CD4-positive, alpha-beta T cell (primary cell): Measurements from ENCODE around the gene GSK3A. TPM values are rescaled to one million over a fixed set of nuclear protein-coding genes. Genes with fewer than 3 reads are reported as not detected.
"Not testable (repeated sequence)": the region's sequence is repeated elsewhere in the genome, so short reads cannot be mapped to it uniquely, and the experiment has no call there.

Experiments
- ATAC-seq: fragments of 200-7000 bp; cut with Tn5 transposase; one replicate; pipeline ENCODE4 v1.10.0; 2022; ENCODE audit warnings: mild to moderate bottlenecking; ENCODE audit not compliant: poor library complexity
- CTCF ChIA-PET: fragments of 350-600 bp; sonication (Branson Sonifier 250); formaldehyde crosslinking; loops from one replicate; lab custom pipeline; 2021; ENCODE audit warnings: antibody characterized with exemption, inconsistent platforms; lab: Charles Lee
- POLR2A ChIA-PET: fragments of 350-600 bp; sonication (Branson Sonifier 250); formaldehyde crosslinking; loops from one replicate; lab custom pipeline; 2021; ENCODE audit warnings: antibody characterized with exemption, inconsistent platforms; lab: Charles Lee
- DNase-seq, 14 experiments: peaks; one replicate each; pipeline ENCODE4 v3.0.0-alpha.2; 2013 to 2020; ENCODE audit warnings: mixed read lengths in 2 of 14
- H3K27ac ChIP-seq, 2 donors: one replicate each; pipeline versions ENCODE4 v1.5.1 to v1.7.0; 2013; ENCODE audit warnings: low read length in 2 of 2, low read depth in 1 of 2, mild to moderate bottlenecking in 1 of 2
- H3K27me3 ChIP-seq, 2 experiments: 1 replicate in 1 of 2; 2 replicates in 1 of 2; pipeline versions ENCODE4 v1.6.1 to v1.7.0; 2013; ENCODE audit warnings: low read length in 2 of 2, control low read depth in 1 of 2, mild to moderate bottlenecking in 1 of 2, moderate library complexity in 1 of 2; ENCODE audit not compliant: insufficient read depth in 2 of 2, control insufficient read depth in 1 of 2
- H3K36me3 ChIP-seq: one replicate; pipeline ENCODE4 v1.6.1; 2013; ENCODE audit warnings: low read length, control low read depth; ENCODE audit not compliant: insufficient read depth
- H3K4me1 ChIP-seq: one replicate; pipeline ENCODE4 v1.6.1; 2013; ENCODE audit warnings: low read length, control low read depth; ENCODE audit not compliant: insufficient read depth
- H3K4me3 ChIP-seq: one replicate; pipeline ENCODE4 v1.5.1; 2013; ENCODE audit warnings: mild to moderate bottlenecking, low read length, moderate library complexity
- H3K9me3 ChIP-seq, 2 experiments: 1 replicate in 1 of 2; 2 replicates in 1 of 2; pipeline versions ENCODE4 v1.6.1 to v1.7.0; 2013; ENCODE audit warnings: low read length in 2 of 2, mild to moderate bottlenecking in 2 of 2, control low read depth in 1 of 2, moderate library complexity in 1 of 2; ENCODE audit not compliant: control insufficient read depth in 1 of 2, insufficient read depth in 1 of 2
- H3K27ac Mint-ChIP-seq: one replicate; pipeline ENCODE4 v1.8.0; 2020; ENCODE audit warnings: mixed read lengths
- H3K27me3 Mint-ChIP-seq: one replicate; pipeline ENCODE4 v1.8.0; 2021; ENCODE audit warnings: mixed read lengths
- H3K36me3 Mint-ChIP-seq: one replicate; pipeline ENCODE4 v1.8.0; 2021; ENCODE audit warnings: low read depth, mixed read lengths
- H3K4me1 Mint-ChIP-seq: one replicate; pipeline ENCODE4 v1.8.0; 2021; ENCODE audit warnings: low read depth, mixed read lengths
- H3K4me3 Mint-ChIP-seq: one replicate; pipeline ENCODE4 v1.8.0; 2020; ENCODE audit warnings: mild to moderate bottlenecking, mixed read lengths
- H3K9me3 Mint-ChIP-seq: one replicate; pipeline ENCODE4 v1.8.0; 2020; ENCODE audit warnings: mixed read lengths
- intact Hi-C, 2 experiments: fragments of 100-400 bp; cut with DNase I in 1 of 2; cut with micrococcal nuclease in 1 of 2; formaldehyde crosslinking; loops; one replicate each; pipeline versions ENCODE4 v1.15.1 to v1.9.0; 2023 to 2025; cut with DNase I, micrococcal nuclease
- total RNA-seq, 174 experiments: library from RNA in 2 of 174; stranded (reverse) in 2 of 174; gene quantifications; one replicate each; pipeline ENCODE4 v1.2.3 and lab custom pipeline; 2021 to 2026
- TF ChIP-seq, protein P1 (sequence below): fragments of 200-600 bp; IDR thresholded peaks from one replicate; pipeline ENCODE4 v1.8.0; 2022; ENCODE audit warnings: antibody characterized with exemption, mild to moderate bottlenecking

Gene GSK3A
- total RNA-seq, 2 experiments from 2014 or later = 13.6 to 13.9 TPM

DNA sequence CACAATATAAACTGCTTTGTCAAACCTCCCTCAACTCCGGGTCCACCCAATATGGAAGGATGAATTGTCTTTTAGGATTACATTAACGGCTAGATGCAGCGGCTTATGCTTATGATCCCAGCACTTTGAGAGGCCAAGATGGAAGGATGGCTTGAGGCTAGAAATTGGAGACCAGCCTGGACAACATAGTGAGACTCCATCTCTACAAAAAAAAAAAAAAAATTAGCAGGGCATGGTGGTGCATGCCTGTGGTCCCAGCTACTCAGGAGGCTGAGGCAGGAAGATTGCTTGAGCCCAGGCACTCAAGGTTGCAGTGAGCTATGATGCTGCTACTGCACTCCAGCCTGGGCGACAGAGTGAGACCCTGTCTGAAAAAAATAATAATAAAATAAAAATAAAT, 23.7 kb upstream of the GSK3A start:
- H3K27ac Mint-ChIP-seq, H3K36me3 Mint-ChIP-seq, H3K9me3 Mint-ChIP-seq, H3K36me3 ChIP-seq, POLR2A ChIA-PET, H3K27me3 ChIP-seq, H3K9me3 ChIP-seq, H3K27me3 Mint-ChIP-seq, H3K4me3 ChIP-seq, intact Hi-C loops, ATAC-seq, DNase-seq, H3K27ac ChIP-seq: not testable (repeated sequence)
- CTCF ChIA-PET = interaction anchor here (1.8 kb wide), 1 partner anchor 14 kb away, joined by 5 read pairs; no protein-coding TSS in a partner anchor
- H3K4me3 Mint-ChIP-seq = peak overlapping the region; percentile 21
- H3K4me1 Mint-ChIP-seq = peaks cover 17% of the 10 kb centered on the region
- H3K4me1 ChIP-seq = peaks cover 24% of the 10 kb centered on the region

GRCh38 chr19:42261763-42262162, 19.4 kb upstream of the GSK3A start:
- ATAC-seq (no peak), DNase-seq (no peak)
- POLR2A ChIA-PET = no interaction called here
- CTCF ChIA-PET = no interaction called here
- H3K36me3 Mint-ChIP-seq = no peaks in the 10 kb centered on the region
- H3K4me3 Mint-ChIP-seq = no peak overlapping the region
- TF ChIP-seq, protein P1, sequence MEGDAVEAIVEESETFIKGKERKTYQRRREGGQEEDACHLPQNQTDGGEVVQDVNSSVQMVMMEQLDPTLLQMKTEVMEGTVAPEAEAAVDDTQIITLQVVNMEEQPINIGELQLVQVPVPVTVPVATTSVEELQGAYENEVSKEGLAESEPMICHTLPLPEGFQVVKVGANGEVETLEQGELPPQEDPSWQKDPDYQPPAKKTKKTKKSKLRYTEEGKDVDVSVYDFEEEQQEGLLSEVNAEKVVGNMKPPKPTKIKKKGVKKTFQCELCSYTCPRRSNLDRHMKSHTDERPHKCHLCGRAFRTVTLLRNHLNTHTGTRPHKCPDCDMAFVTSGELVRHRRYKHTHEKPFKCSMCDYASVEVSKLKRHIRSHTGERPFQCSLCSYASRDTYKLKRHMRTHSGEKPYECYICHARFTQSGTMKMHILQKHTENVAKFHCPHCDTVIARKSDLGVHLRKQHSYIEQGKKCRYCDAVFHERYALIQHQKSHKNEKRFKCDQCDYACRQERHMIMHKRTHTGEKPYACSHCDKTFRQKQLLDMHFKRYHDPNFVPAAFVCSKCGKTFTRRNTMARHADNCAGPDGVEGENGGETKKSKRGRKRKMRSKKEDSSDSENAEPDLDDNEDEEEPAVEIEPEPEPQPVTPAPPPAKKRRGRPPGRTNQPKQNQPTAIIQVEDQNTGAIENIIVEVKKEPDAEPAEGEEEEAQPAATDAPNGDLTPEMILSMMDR = no peak
- Histone ChIP-seq H3K4me1 (no peaks in the 10 kb centered on the region), H3K4me3 (no peak overlapping the region), H3K36me3 (no peaks in the 10 kb centered on the region), H3K27ac (no peak overlapping the region), H3K27me3 (no peaks in the 10 kb centered on the region), H3K9me3 (no peaks in the 10 kb centered on the region)
- no peak overlapping the region for H3K27ac Mint-ChIP-seq
- peaks cover under 1% of the 10 kb centered on the region for H3K4me1 Mint-ChIP-seq
- intact Hi-C loops = no loop called here
- H3K27me3 Mint-ChIP-seq = no peaks in the 10 kb centered on the region
- no peaks in the 10 kb centered on the region for H3K9me3 Mint-ChIP-seq

- H3K9me3 ChIP-seq, H3K36me3 Mint-ChIP-seq, H3K27ac ChIP-seq, intact Hi-C loops, H3K9me3 Mint-ChIP-seq, H3K4me3 ChIP-seq, DNase-seq, CTCF ChIA-PET, ATAC-seq, H3K27ac Mint-ChIP-seq, H3K4me3 Mint-ChIP-seq, H3K27me3 Mint-ChIP-seq, H3K27me3 ChIP-seq, H3K36me3 ChIP-seq: not testable (repeated sequence)
- H3K4me1 Mint-ChIP-seq = peaks cover 12% of the 10 kb centered on the region
- peaks cover 17% of the 10 kb centered on the region for H3K4me1 ChIP-seq
- POLR2A ChIA-PET = interaction anchor here (0.9 kb wide), 1 partner anchor 25 kb away, joined by 3 read pairs; no protein-coding TSS in a partner anchor
These were observed 15.4 kb upstream of the GSK3A start for GRCh38 chr19:42257842-42258241.

DNA sequence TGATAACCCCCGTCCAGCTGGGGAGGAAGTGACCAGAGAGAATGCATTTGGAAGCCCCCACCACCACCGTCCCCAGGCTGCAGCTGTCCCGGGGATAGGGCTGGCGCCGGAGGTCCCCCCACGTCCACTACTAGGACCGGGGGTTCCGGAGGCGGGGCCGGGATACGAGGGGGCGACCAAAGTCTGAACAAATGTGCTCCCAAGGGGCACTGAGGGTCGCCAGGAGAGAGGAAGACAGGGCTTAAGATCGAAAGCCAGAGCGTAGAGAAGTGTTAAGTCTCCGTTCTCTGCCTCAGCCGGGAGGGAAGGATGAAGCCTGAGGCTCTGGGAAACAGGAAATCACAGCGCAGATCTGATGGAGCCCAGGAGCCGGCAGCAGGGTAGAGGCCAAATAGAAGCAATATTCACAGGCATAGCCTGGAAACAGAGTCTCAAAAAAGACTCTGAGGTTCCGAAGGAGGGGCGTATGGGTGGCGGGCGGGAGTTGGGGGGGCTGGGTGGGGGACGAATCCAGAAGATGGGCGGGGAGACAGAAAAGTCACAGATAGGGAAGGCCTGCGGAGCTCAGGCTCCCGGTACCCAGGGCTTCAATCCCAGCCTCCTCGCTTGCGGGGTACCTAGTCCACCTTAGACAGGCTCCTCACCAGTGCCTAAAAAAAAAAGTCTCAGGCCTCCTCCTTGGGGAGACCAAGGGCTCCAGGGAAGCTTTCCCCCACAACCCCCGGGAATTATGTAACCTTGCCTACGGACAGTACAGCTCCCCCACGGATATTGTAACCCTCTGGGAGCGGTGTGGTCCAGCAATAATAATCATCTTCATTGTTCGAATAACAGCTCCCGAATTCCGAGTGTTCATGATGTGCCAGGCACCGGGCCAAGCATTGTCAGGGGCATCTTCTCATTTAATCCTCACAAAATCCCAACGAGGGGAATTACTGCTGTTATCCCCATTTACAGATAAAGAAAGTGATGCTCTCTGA, 13.7 kb upstream of the GSK3A start:
- H3K9me3 ChIP-seq = no peaks in the 10 kb centered on the region
- H3K4me1 Mint-ChIP-seq = peaks cover 27% of the 10 kb centered on the region
- H3K36me3 Mint-ChIP-seq = peaks cover 13% of the 10 kb centered on the region
- no peak for ATAC-seq
- ChIA-PET CTCF (interaction anchor here (0.9 to 1.7 kb wide), 2 partner anchors 11 to 24 kb away, joined by 3 to 12 read pairs; no protein-coding TSS in a partner anchor), POLR2A (interaction anchor here (0.8 to 1.7 kb wide), 7 partner anchors 12 to 123 kb away, joined by 3 to 8 read pairs (median 5); partner anchors contain the start of genes CIC, GSK3A and ZNF526)
- peaks cover 35% of the 10 kb centered on the region for H3K4me1 ChIP-seq
- no peaks in the 10 kb centered on the region for H3K36me3 ChIP-seq
- H3K4me3 Mint-ChIP-seq = peak overlapping the region; percentile 93
- H3K27ac ChIP-seq = no peak overlapping the region
- H3K4me3 ChIP-seq = peak overlapping the region; percentile 59
- DNase-seq = peak in 2 of 14 experiments; percentile 35 to 44
- TF ChIP-seq, protein P1 = no peak
- no peaks in the 10 kb centered on the region for H3K9me3 Mint-ChIP-seq
- H3K27me3 Mint-ChIP-seq = no peaks in the 10 kb centered on the region
- H3K27ac Mint-ChIP-seq = peak overlapping the region; percentile 85
- no peaks in the 10 kb centered on the region for H3K27me3 ChIP-seq
- intact Hi-C loops = loop anchor here (1.0 to 2.0 kb wide), 4 partner anchors 12 to 25 kb away; no protein-coding TSS in a partner anchor
